BE2C (cell line): Measurements from ENCODE around the gene IRX4.

ENCODE experiments used
- DNase-seq: peaks from one replicate; pipeline ENCODE4 v3.0.0-alpha.2; 2020
- H3K27me3 ChIP-seq: fragments of 250-450 bp; sonication (Bioruptor Pico); 2 replicates; pipeline ENCODE4 v1.5.1; 2020; ENCODE audit warnings: mild to moderate bottlenecking
- H3K36me3 ChIP-seq: fragments of 250-450 bp; sonication (Bioruptor Pico); 2 replicates; pipeline ENCODE4 v1.5.1; 2020; ENCODE audit warnings: mild to moderate bottlenecking
- H3K4me1 ChIP-seq: fragments of 250-450 bp; sonication (Bioruptor Pico); 2 replicates; pipeline ENCODE4 v1.5.1; 2020
- H3K4me3 ChIP-seq: 2 replicates; pipeline ENCODE4 v1.5.1; 2011; ENCODE audit warnings: low read depth, low read length
- H3K9me3 ChIP-seq: fragments of 250-450 bp; sonication (Bioruptor Pico); 2 replicates; pipeline ENCODE4 v1.5.1; 2020
- CTCF ChIP-seq: IDR thresholded peaks from 2 replicates; pipeline ENCODE4 v1.5.1; 2012; ENCODE audit warnings: mild to moderate bottlenecking, low read depth, low read length

IRX4 gene

GRCh38 chr5:1838013-1838412 is 44.7 kb downstream of the IRX4 start:
- Histone ChIP-seq H3K4me1 (no peaks in the 10 kb centered on the region), H3K36me3 (no peaks in the 10 kb centered on the region), H3K4me3 (no peak overlapping the region), H3K27me3 (peaks cover 81% of the 10 kb centered on the region), H3K9me3 (no peaks in the 10 kb centered on the region)
- TF ChIP-seq CTCF = no peak
- no peak for DNase-seq

GRCh38 chr5:1836891-1837880 is 45.5 kb downstream of the IRX4 start:
- H3K36me3 ChIP-seq = no peaks in the 10 kb centered on the region
- no peak overlapping the region for H3K4me3 ChIP-seq
- no peaks in the 10 kb centered on the region for H3K9me3 ChIP-seq
- no peaks in the 10 kb centered on the region for H3K4me1 ChIP-seq
- peaks cover 81% of the 10 kb centered on the region for H3K27me3 ChIP-seq
- TF ChIP-seq CTCF = no peak
- no peak for DNase-seq

GRCh38 chr5:1836176-1836890 is 46.4 kb downstream of the IRX4 start:
- Histone ChIP-seq H3K36me3 (no peaks in the 10 kb centered on the region), H3K4me1 (no peaks in the 10 kb centered on the region), H3K4me3 (no peak overlapping the region), H3K9me3 (no peaks in the 10 kb centered on the region), H3K27me3 (peaks cover 76% of the 10 kb centered on the region)
- DNase-seq = no peak
- no peak for TF ChIP-seq CTCF

- TF ChIP-seq CTCF = no peak
- no peak for DNase-seq
- Histone ChIP-seq H3K27me3 (peaks cover 66% of the 10 kb centered on the region), H3K9me3 (no peaks in the 10 kb centered on the region), H3K4me3 (no peak overlapping the region), H3K4me1 (no peaks in the 10 kb centered on the region), H3K36me3 (no peaks in the 10 kb centered on the region)
Measured at GRCh38 chr5:1835431-1835830, 47.3 kb downstream of the IRX4 start.

GRCh38 chr5:1834721-1835429 is 47.9 kb downstream of the IRX4 start:
- no peaks in the 10 kb centered on the region for H3K4me1 ChIP-seq
- H3K36me3 ChIP-seq = no peaks in the 10 kb centered on the region
- DNase-seq = no peak
- peaks cover 61% of the 10 kb centered on the region for H3K27me3 ChIP-seq
- no peak for TF ChIP-seq CTCF
- H3K4me3 ChIP-seq = no peak overlapping the region
- H3K9me3 ChIP-seq = no peaks in the 10 kb centered on the region
